HL-60 (cell line): ENCODE data around the gene RELN.

Experiments used
- DNase-seq, 2 experiments: peaks; one replicate each; pipeline ENCODE4 v3.0.0-alpha.2; 2010 to 2020; ENCODE audit warnings: low read depth in 1 of 2, low spot score in 1 of 2
- H3K27ac ChIP-seq: fragments of 250-450 bp; sonication (Bioruptor Pico); replicated peaks from 2 replicates; pipeline ENCODE4 v1.5.1; 2020; ENCODE audit warnings: mild to moderate bottlenecking, moderate library complexity
- H3K27me3 ChIP-seq: fragments of 250-450 bp; sonication (Bioruptor Pico); 2 replicates; pipeline ENCODE4 v1.5.1; 2021; ENCODE audit warnings: mild to moderate bottlenecking, moderate library complexity; ENCODE audit not compliant: insufficient read depth, poor library complexity, severe bottlenecking
- H3K4me3 ChIP-seq: replicated peaks from 2 replicates; pipeline ENCODE4 v1.5.1; 2011; ENCODE audit warnings: mild to moderate bottlenecking, control low read depth, low read length; ENCODE audit not compliant: insufficient read depth
- CTCF ChIP-seq: IDR thresholded peaks from one replicate; pipeline ENCODE4 v1.5.1; 2011; ENCODE audit warnings: low read length, control low read depth, inconsistent platforms; ENCODE audit not compliant: insufficient read depth
- GABPA ChIP-seq: IDR thresholded peaks from 2 replicates; pipeline ENCODE4 v1.6.1; 2012; ENCODE audit warnings: low read depth
- POLR2AphosphoS5 ChIP-seq: IDR thresholded peaks from 2 replicates; pipeline ENCODE4 v1.6.1; 2012; ENCODE audit warnings: low read depth
- REST ChIP-seq: IDR thresholded peaks from 2 replicates; pipeline ENCODE4 v1.6.1; 2012; ENCODE audit warnings: low read depth; ENCODE audit not compliant: insufficient replicate concordance
- SPI1 ChIP-seq: IDR thresholded peaks from 2 replicates; pipeline ENCODE4 v1.6.1; 2012; ENCODE audit warnings: low read depth, mild to moderate bottlenecking, borderline replicate concordance

RELN gene

GRCh38 chr7:103609778-103610177 lies 379.7 kb downstream of the RELN start:
- DNase-seq, result no peak
- Histone ChIP-seq H3K27me3 (peaks cover 4% of the 10 kb centered on the region), H3K4me3 (no peak overlapping the region), H3K27ac (no peak overlapping the region)
- no peak for TF ChIP-seq GABPA
- no peak for TF ChIP-seq SPI1
- TF ChIP-seq POLR2AphosphoS5, result no peak
- TF ChIP-seq REST, result no peak
- no peak for TF ChIP-seq CTCF

DNA sequence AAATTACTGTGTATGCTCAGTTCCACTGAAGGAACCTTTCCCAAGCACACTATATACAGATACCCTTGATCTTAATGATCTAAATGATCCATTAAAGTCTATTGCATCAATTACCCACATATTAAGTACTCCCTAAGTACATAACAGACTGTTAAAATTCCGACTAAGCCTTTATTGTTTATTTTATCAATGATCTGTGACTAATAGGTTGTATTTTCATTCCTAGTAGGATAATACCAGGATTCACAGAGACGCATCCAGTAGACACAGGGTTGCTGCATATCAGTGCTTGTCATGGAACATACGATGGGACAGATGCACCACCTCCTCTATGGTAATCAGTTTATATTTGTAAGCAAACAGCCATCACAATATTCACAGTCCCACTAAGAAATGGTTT lies 383.8 kb downstream of the RELN start:
- TF ChIP-seq REST (no peak), CTCF (no peak), SPI1 (no peak), GABPA (no peak), POLR2AphosphoS5 (no peak)
- H3K27ac ChIP-seq, result no peak overlapping the region
- peaks cover 4% of the 10 kb centered on the region for H3K27me3 ChIP-seq
- DNase-seq, result no peak
- no peak overlapping the region for H3K4me3 ChIP-seq

- H3K27me3 ChIP-seq, result no peaks in the 10 kb centered on the region
- H3K4me3 ChIP-seq, result no peak overlapping the region
- no peak for TF ChIP-seq REST
- no peak for TF ChIP-seq SPI1
- no peak for TF ChIP-seq GABPA
- no peak for TF ChIP-seq CTCF
- TF ChIP-seq POLR2AphosphoS5, result no peak
- no peak overlapping the region for H3K27ac ChIP-seq
- DNase-seq, result no peak
Observed at GRCh38 chr7:103598326-103598905, 391.0 kb downstream of the RELN start.
